Iris pigment epithelial cell (primary cell): ENCODE results near the gene SERPINA10.

ENCODE experiments used
- DNase-seq: peaks from one replicate; pipeline ENCODE4 v3.0.0-alpha.2; 2011; ENCODE audit warnings: low read depth

SERPINA10 gene, protein sequence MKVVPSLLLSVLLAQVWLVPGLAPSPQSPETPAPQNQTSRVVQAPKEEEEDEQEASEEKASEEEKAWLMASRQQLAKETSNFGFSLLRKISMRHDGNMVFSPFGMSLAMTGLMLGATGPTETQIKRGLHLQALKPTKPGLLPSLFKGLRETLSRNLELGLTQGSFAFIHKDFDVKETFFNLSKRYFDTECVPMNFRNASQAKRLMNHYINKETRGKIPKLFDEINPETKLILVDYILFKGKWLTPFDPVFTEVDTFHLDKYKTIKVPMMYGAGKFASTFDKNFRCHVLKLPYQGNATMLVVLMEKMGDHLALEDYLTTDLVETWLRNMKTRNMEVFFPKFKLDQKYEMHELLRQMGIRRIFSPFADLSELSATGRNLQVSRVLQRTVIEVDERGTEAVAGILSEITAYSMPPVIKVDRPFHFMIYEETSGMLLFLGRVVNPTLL

GRCh38 chr14:94292872-94293577 lies at the start of gene SERPINA10:
SERPINA10 (minus strand) TSS chr14:94293268; CDS start chr14:94290593, 2,675 bp downstream.
- no peak for DNase-seq

DNA sequence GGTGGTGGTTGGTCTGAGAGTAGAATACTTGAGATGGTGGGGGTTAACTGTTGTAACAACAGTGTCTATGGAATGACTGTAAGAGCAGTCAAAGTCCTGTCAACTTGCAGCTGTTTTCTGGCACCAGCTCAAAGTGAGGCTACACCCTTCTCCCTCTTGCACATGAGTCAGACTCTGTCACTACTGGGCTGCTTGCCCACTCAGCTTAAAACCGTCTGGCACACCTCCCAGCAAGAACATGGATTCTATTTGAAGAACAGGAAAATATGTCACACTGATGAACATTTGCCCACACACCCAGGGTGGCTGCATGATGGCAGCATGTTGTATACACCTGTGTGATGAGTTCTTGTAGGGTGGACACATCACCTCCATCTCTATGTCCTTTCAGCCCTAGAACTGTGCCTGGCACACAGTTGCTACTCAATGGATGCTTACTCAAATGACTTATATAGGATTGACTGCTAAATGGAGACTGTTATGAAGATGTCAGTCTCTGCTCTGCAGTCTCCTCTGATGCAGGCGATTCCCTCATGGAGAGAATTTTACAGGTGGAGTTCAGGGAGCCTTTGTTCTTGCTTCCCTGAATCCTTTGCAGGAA lies 49.4 kb upstream of the SERPINA10 start:
- peak; percentile 97 for DNase-seq

DNA sequence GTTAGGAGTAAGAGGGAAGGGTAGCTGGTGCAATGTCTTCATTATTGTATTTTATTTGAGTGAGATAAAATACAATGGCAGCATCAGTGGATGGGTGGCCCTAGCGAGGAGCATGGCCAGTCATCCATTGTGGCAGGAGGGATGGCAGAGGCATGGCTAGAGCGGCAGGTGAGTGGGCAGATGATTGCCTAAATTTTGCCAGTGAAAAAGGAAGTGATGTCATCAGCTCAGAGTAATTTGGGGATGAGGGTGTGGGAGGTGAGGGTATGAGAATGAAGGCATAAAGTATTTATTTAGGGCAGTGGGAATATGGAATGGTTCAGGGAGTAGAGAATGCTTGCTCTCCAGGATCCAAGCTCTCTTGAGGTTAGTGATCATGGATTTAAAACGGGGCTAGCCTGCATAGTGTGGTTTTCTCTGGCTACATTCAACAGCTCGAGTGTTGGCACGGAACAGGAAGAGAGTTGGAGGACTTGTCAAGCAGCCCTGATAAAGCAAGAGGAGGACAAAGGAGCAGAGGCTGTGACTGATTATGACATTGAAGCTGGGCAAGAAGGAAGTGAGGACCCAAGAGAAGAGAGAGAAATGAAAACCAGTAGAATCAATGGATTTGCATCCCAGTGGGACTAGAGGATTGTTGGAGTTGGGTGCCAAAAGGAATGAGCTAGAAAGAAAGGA lies 48.7 kb upstream of the SERPINA10 start:
- DNase-seq: no peak

DNA sequence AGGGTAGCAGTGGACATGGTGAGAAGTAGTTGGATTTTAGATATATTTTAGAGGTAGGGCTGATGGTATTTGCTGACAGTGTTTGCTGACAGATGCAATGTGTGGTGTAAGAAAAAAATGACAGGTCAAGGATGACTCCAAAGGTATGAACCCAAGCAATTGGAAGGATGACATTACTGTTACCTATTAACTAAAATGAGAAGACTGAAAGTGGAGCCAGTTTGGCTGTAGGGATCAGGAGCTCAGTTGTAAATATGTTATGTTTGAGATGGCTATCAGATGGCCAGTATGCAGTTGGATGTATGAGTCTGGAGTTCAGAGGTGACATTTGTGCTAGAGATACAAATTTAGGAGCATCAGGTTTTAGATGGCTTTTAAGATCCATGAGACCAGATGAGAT lies 47.5 kb upstream of the SERPINA10 start:
- no peak for DNase-seq

DNA sequence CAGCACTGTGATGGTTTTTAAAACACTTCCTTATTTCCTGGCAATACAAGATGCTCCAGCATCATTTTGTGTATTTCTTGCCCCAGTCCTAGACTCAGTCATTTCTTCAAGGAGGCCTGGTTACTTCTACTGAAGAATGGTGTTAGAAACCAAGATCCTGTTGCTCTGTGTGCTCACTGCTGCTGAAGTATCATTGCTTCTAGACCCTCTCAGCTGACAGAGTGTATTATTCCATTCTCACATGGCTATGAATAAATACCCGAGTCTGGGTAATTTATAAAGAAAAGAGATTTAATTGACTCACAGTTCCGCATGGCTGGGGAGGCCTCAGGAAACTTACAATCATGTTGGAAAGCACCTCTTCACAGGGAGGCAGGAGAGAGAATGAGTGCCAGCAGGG lies 45.0 kb upstream of the SERPINA10 start:
- no peak for DNase-seq

DNA sequence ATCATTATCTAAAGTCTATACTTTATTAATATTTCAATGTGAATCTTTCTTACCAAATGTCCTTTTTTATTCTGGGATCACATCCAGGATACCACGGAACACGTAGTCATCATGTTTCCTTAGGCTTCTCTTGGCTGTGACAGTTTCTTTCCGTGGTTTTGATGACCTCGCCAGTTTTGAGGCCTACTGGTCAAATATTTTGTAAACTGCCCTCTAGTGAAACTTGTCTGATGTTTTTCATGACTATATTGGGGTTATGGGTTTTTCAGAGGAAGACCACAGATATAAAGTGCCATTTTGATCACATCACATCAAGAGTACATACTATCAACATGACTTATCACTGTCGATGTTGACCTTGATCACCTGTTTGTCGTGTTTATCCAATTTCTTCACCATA lies 44.2 kb upstream of the SERPINA10 start:
- DNase-seq: peak; percentile 22

DNA sequence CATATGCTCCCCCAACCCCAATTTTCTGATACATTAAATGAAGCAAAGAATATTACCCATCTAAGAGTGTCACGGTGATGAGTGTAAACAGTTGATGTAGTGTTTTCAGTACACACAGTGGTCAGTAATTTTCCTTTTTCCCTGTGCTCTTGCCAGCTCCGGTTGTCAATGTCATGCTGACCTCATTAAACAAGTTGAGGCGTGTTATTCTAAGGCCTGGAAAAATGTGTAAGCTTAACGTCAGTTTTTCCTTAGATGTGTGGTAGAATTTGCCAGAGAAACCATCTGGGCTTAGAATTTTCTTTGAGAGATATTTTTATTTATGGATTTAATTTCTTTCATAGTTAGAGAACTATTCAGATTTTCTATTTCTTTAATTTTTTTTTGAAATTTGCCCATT lies 41.8 kb upstream of the SERPINA10 start:
- DNase-seq: peak; percentile 30

DNA sequence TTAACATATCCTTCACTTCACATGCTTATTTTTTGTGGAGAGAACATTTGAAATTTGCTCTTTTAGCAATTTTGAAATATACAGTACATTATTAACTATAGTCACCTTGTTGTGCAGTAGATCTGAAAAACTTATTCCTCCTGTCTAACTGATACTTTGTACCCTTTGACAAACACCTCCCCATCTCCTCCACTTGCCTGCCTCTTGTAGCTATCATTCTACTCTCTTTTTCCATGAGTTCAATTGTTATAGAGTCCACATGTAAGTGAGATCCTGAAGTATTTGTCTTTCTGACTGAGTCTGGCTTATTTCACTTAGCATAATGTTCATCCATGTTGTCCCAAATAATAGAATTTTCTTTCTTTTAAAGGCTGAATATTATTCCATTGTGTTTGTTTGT lies 39.5 kb upstream of the SERPINA10 start:
- no peak for DNase-seq

DNA sequence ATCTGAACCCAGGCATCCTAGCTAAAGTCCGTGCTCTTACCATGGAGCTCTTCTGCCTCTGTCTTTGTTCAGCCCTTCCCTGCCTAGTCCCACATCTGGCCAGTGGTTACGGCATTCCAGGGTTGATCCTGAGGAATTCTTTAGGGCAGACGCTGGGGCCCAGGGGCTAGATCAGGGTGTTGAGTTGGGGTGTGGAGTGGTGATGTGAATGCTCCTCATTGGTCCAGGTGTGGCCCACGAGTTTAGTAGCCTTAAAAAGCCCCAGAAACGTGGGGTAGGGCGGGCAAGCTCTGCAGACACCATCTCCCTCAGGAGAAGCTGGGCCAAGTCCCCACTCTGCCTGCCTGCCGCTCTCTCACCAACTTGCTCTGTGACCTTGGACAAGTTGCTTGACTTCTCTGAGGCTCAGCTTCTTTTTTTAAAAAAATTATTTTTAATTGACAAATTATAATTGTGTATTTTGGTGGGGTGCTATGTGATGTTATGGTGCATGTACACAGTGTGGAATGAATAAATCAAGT lies 39.1 kb upstream of the SERPINA10 start:
- DNase-seq: no peak

GRCh38 chr14:94331462-94331861 lies 38.4 kb upstream of the SERPINA10 start:
- no peak for DNase-seq

- no peak for DNase-seq
Observed at GRCh38 chr14:94330857-94331256, 37.8 kb upstream of the SERPINA10 start.

DNA sequence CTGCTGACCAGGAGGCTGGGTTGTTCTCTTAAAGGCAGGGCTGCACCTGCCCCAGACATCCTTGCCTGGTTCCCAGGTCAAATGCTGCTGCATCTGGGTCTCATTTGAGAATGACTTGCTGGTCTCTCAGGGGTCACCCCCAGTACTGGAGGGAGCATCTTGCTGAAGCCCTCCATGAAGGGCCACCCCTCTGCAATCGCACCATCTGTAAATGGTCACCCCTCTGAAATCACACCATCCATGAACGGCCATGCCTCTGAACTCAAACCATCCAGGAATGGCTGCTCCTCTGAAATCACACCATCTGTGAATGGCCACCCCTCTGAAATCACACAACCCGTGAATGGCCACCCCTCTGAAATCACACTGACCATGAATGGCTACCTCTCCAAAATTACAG lies 37.4 kb upstream of the SERPINA10 start:
- no peak for DNase-seq

DNA sequence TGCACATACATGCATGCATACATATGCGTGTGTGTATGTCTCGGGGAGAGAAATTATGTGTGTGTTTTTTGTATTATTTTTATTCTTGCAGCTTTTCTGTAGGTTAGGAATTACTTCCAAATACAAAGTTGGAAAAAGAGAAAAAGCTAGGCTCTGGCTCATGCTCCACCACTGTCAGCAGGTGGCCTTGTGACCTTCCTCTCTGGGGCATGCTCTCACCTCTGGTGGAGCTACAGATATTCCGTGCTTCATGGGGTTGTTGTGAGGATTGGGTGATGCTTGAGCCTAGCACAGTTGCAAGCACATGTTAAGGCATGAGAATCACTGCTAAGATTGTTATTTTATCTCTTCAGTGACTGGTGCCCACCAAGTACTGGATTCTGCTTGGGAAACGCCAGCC lies 36.8 kb upstream of the SERPINA10 start:
- no peak for DNase-seq

DNA sequence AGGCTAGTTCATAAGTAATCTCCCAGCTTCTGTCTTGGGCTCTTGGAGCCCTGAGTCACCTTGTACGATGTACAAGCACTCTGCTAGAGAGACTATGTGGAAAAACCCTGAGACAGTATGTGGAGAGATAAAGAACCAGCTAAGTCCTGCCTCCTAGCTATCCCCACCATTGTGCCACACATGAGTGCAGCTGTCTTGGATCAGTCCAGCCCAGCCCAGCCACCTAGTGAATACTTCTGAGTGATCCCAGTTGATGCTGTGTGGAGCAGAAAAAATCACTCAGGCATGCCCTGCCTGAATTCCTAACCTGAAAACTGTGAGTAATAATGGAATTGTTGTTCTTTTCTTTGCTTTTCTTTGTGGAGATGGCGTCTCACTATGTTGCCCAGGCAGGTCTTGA lies 35.1 kb upstream of the SERPINA10 start:
- no peak for DNase-seq

GRCh38 chr14:94322648-94323570 lies 29.8 kb upstream of the SERPINA10 start, which contains the start of gene SERPINA6:
SERPINA6 (minus strand) TSS chr14:94323336; CDS start chr14:94314648, 8,688 bp downstream.
- DNase-seq: peak; percentile 20

- no peak for DNase-seq
Observed at GRCh38 chr14:94321421-94322271, 28.6 kb upstream of the SERPINA10 start.

DNA sequence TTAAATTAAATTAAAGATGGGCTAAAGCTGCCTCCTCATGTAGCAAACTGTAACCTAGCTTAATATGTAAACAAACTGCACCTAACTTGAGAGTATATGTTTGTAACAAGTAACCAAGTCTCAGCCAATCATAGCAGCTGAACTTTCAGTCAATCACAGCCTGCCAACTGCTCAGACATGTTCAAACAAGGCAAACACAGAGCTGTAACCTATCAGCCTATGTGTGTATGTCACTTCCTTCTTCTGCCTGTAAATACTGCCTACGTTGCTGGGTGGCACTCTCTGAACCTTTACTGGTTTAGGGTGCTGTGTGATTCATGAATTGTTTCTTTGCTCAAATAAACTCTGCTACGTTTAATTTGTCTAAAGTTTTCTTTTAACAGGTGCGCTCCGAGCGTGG lies 27.2 kb upstream of the SERPINA10 start:
- DNase-seq: no peak

DNA sequence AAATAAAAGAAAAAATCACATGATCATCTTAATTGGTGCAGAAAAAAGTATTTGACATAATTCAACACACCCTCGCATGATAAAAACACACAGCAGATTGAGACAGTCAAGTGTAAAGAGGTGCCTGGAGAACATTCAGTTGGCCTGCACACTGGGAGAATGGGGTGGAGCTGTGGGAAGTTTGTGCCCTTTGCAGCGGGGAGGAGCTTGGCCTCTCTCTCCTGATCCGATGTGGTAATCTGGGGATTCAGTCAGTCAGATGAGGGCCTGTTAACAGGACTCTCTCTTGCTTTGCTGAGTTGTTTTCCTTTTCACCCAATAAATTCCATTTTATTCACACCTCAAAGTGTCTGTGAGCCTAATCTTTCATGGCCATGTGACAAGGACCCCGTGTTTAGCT lies 24.2 kb upstream of the SERPINA10 start:
- peak; percentile 12 for DNase-seq

DNA sequence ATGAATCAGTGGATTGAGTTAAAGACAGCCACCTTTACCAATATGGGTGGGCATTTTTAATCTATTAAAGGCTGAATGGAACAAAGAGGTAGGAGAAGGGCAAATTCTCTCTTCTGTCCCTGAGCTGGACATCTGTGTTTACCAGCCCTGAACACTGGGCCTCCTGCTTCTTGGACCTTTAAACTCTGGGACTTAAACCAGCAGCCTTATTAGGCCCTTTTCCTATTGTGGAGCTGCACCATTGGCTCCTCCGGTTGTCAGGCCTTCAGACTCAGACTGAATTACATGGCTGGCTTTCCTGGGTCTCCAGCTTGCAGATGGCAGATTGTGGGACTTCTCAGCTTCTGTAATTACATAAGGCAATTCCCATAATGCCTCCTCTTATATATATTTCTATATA lies 23.6 kb upstream of the SERPINA10 start:
- DNase-seq: no peak

GRCh38 chr14:94314890-94315289 lies 21.8 kb upstream of the SERPINA10 start:
- no peak for DNase-seq
